Lower leg skin (tissue), 4 donors: ENCODE data around the gene EHD4. TPM values are rescaled to one million over a fixed set of nuclear protein-coding genes. Genes with fewer than 3 reads are reported as not detected.

Experiments used
- DNase-seq, 2 donors: peaks; one replicate each; pipeline ENCODE4 v3.0.0-alpha.2; 2019; ENCODE audit warnings: low spot score in 2 of 2
- H3K4me3 ChIP-seq: fragments of 200-600 bp; sonication (generic); 2 replicates; pipeline ENCODE4 v1.5.1; 2017; ENCODE audit warnings: mild to moderate bottlenecking, low read depth; ENCODE audit not compliant: poor library complexity, severe bottlenecking
- CTCF ChIP-seq, 3 donors: fragments of 450-650 bp; IDR thresholded peaks; one replicate each; pipeline ENCODE4 v1.5.1; 2016; ENCODE audit warnings: antibody characterized with exemption in 3 of 3, mild to moderate bottlenecking in 3 of 3, moderate library complexity in 2 of 3
- POLR2A ChIP-seq, 2 donors: fragments of 450-650 bp; IDR thresholded peaks; one replicate each; pipeline ENCODE4 v1.6.1; 2016 to 2017; ENCODE audit warnings: antibody characterized with exemption in 2 of 2, mild to moderate bottlenecking in 1 of 2, moderate library complexity in 1 of 2
- WGBS, 2 donors: methylation state at CpG; one replicate each; pipeline ENCODE4 v1.1.5; 2018; 5-methylcytosine and 5-hydroxymethylcytosine counted together
- intact Hi-C: fragments of 100-400 bp; cut with DNase I; formaldehyde crosslinking; loops from one replicate; pipeline ENCODE4 v1.15.0; 2023; ENCODE audit warnings: low total_unique reads
- total RNA-seq, 4 donors: library from RNA; depleted of rRNA; stranded (reverse); fragments of >200 nt; gene quantifications; one replicate each; pipeline ENCODE4 v1.1.0, GENCODE V29; 2016

EHD4 gene
- total RNA-seq, 4 donors from 2014 or later, result 19.6 to 27.3 (median 23.3) TPM

- H3K4me3 ChIP-seq, result no peak overlapping the region
- WGBS, 2 donors, result 22 to 36% methylated on average over 6 to 9 of the region's 9 CpGs
- intact Hi-C loops, result loop anchor here (5.0 to 10.0 kb wide), 2 partner anchors 68 to 155 kb away; no protein-coding TSS in a partner anchor
- peak; percentile 76 to 96 for DNase-seq
- TF ChIP-seq CTCF (IDR thresholded peaks at IDR 0.05) (peak in 1 of 3 donors; percentile 92), POLR2A (IDR thresholded peaks at IDR 0.05) (no peak)
These were observed 17.4 kb upstream of the EHD4 start for GRCh38 chr15:41989573-41990242.

DNA sequence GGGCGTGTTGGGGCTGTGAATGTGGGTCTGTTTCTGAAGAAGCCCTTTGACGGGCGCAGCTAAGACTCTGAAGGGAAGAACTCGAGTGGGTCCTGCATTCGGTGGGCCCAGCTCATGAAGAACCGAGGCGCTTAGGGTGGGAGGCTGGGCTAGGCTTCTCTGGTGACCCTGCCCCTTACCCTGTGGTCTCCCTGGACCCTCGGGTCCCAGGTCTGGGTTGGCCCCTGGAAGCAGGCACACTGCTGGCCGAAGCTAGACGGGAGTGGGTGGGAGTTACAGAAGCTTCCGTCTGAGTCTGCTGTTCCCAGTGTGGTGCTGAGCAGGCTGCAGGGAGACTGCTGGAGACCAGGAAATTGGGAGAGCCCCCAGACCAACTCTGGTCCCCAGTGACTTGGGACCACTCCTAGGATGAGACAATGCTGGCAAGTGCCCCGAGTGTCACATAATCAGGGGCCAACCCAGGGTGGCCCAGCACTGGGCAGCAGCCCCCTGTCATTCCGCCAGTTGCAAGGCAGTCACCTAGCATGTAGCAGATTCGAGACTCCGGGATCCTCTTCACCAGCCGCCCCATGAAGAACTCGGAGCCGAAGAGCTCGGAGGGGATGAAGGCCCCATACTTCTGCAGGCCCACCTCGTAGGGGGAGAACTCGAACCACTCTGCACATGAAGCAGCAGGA is 16.7 kb upstream of the EHD4 start:
- no peak overlapping the region for H3K4me3 ChIP-seq
- intact Hi-C loops, result loop anchor here (5.0 to 10.0 kb wide), 2 partner anchors 68 to 156 kb away; no protein-coding TSS in a partner anchor
- no peak for TF ChIP-seq CTCF (IDR thresholded peaks at IDR 0.05)
- TF ChIP-seq POLR2A (IDR thresholded peaks at IDR 0.05), result no peak
- WGBS, 2 donors, result 71 to 78% methylated on average over 13 to 20 of the region's 21 CpGs
- DNase-seq, result no peak

GRCh38 chr15:41987925-41988275 is 15.5 kb upstream of the EHD4 start:
- no peak for DNase-seq
- no peak for TF ChIP-seq CTCF (IDR thresholded peaks at IDR 0.05)
- TF ChIP-seq POLR2A (IDR thresholded peaks at IDR 0.05), result no peak
- 91 to 94% methylated on average over 10 to 11 of the region's 11 CpGs for WGBS, 2 donors
- H3K4me3 ChIP-seq, result no peak overlapping the region
- intact Hi-C loops, result loop anchor here (5.0 to 10.0 kb wide), 2 partner anchors 69 to 157 kb away; no protein-coding TSS in a partner anchor

DNA sequence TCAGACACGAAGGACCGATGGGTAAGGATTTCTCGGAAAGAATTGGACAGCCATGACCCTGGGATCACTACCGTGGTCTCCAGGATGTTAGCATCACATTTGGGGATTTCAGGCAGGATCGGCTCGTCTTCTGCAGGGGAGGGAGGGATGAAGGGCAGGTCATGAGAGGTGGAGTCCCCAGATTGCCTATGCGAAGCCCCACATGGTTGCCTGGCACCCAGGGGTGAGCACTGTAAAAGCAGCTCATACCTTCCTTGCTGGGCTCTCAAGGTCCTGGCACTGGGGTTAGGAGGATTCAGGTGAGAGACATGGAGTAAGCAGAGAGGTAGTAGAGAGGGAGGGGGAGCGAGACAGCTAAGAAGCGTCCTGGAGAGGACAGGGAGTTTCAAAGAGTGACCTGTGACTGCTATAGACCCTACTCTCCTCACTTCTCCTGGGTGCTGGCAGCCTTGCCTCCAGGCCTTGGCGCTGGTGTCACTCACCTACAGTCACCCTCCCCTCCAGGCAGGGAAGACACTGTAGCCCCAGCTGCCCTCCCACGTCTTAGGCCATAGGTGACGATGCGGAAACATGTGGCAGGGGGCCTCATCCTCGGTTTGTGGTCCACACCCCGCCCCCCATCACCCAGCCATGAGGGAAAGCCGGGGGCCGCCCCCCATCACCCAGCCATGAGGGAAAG is 15.0 kb upstream of the EHD4 start:
- no peak overlapping the region for H3K4me3 ChIP-seq
- DNase-seq, result no peak
- 87 to 89% methylated on average over 16 to 17 of the region's 17 CpGs for WGBS, 2 donors
- intact Hi-C loops, result loop anchor here (5.0 to 10.0 kb wide), 2 partner anchors 70 to 157 kb away; no protein-coding TSS in a partner anchor
- TF ChIP-seq CTCF (IDR thresholded peaks at IDR 0.05), result no peak
- TF ChIP-seq POLR2A (IDR thresholded peaks at IDR 0.05), result no peak

DNA sequence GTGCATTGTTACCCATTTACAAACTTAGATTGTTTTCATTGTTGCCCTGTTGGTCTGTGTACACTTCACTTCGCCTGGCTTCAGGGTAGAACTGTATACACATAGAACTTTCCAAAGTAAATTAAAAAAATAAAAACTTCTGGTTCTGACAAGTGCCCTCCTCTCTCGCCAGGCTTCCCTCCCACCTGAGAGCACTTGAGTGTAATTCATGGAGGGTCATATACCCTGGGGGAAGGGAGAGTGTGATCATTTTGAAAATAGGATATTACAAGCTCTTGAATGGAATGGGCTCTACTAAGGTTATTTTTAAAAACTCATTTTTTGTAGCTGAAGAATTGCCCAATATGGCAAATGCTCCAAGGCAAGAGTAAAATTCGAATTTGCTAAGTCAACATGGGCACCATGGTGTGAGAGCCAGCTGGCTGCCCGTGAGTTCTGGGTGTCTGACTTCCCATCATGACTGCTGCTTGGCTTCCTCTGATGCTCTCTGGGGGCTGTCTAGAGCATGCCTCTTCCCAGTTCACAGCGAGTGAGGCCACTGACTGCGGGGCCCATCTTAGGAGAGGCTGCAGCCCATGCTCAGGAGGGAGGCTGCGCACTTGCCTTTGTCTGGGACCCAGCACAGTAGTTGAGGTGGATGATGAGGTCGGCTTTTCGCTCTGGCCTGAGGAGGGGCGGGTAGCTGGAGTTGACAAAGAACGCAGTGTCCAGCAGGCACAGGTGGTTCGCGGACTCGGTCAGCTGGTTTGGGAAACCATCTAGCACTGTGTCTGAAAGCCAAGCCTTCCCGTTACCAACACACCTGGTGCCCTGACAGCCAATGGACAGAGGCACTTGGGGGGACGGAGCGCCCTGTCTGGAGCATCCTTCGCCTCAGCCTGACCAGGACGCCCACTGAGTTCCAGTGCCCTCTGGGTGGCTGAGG is 13.1 kb upstream of the EHD4 start:
- WGBS, 2 donors, result 93% methylated on average over 17 to 19 of the region's 19 CpGs
- TF ChIP-seq POLR2A (IDR thresholded peaks at IDR 0.05) (no peak), CTCF (IDR thresholded peaks at IDR 0.05) (no peak)

More for the DNA sequence above, 13.1 kb upstream of the EHD4 start:
- intact Hi-C loops, result loop anchor here (5.0 to 10.0 kb wide), 2 partner anchors 72 to 159 kb away; no protein-coding TSS in a partner anchor
- no peak overlapping the region for H3K4me3 ChIP-seq
- peak in 1 of 2 donors; percentile 83 for DNase-seq
